Vagina (tissue), 2 donors: ENCODE measurements around the gene ING1.

Experiments used
- POLR2A ChIP-seq, 2 donors: fragments of 450-650 bp; IDR thresholded peaks; one replicate each; pipeline ENCODE4 v1.6.1; 2017; ENCODE audit warnings: antibody characterized with exemption in 2 of 2, mild to moderate bottlenecking in 2 of 2, moderate library complexity in 2 of 2
- POLR2AphosphoS5 ChIP-seq, 2 donors: sonication (generic); formaldehyde crosslinking; IDR thresholded peaks; one replicate each; pipeline ENCODE4 v1.9.0; 2017; ENCODE audit warnings: antibody characterized with exemption in 2 of 2, mild to moderate bottlenecking in 2 of 2, low read depth in 1 of 2; ENCODE audit not compliant: insufficient read depth in 1 of 2
- TF ChIP-seq, protein P1 (sequence below), 3 experiments: fragments of 450-650 bp in 2 of 3; fragments of 200-600 bp in 1 of 3; sonication (generic) in 1 of 3; IDR thresholded peaks; one replicate each; pipeline ENCODE4 v1.5.1; 2017 to 2019; ENCODE audit warnings: antibody characterized with exemption in 3 of 3, mild to moderate bottlenecking in 2 of 3, moderate library complexity in 2 of 3

DNA sequence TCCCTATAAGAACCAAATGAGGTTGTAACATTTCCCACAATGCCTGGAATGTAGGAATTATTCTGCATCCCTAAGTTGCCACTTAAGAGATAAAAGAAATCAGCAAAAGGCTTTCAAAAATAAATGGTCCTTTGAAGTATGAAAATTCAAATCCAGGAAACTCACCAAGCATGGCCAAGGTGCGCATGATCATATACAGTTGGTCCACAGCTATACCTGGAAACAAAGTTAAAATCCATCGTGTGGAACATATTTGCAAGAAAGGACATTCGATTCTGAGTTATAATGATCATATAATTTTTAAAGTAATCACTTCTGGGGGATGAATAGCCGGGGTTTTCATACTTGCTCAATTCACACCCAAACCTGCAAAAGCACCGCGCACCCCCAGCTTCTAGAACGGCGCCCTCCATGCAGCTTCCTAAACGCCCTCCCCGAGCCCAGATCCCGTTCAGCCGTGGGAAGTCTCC lies 8.1 kb upstream of the ING1 start:
- TF ChIP-seq, protein P1, sequence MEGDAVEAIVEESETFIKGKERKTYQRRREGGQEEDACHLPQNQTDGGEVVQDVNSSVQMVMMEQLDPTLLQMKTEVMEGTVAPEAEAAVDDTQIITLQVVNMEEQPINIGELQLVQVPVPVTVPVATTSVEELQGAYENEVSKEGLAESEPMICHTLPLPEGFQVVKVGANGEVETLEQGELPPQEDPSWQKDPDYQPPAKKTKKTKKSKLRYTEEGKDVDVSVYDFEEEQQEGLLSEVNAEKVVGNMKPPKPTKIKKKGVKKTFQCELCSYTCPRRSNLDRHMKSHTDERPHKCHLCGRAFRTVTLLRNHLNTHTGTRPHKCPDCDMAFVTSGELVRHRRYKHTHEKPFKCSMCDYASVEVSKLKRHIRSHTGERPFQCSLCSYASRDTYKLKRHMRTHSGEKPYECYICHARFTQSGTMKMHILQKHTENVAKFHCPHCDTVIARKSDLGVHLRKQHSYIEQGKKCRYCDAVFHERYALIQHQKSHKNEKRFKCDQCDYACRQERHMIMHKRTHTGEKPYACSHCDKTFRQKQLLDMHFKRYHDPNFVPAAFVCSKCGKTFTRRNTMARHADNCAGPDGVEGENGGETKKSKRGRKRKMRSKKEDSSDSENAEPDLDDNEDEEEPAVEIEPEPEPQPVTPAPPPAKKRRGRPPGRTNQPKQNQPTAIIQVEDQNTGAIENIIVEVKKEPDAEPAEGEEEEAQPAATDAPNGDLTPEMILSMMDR (IDR thresholded peaks at IDR 0.05): no peak
- TF ChIP-seq POLR2A (IDR thresholded peaks at IDR 0.05): no peak
- TF ChIP-seq POLR2AphosphoS5 (IDR thresholded peaks at IDR 0.05; ENCODE audit: insufficient read depth in 1 of 2, low read depth in 1 of 2): no peak
